Measurements from ENCODE around the gene RELN. TPM values are rescaled to one million over a fixed set of nuclear protein-coding genes. Genes with fewer than 3 reads are reported as not detected.

RELN gene
- total RNA-seq, 4 donors from 2014 or later: 2.2 to 8.6 (median 3.5) TPM

DNA sequence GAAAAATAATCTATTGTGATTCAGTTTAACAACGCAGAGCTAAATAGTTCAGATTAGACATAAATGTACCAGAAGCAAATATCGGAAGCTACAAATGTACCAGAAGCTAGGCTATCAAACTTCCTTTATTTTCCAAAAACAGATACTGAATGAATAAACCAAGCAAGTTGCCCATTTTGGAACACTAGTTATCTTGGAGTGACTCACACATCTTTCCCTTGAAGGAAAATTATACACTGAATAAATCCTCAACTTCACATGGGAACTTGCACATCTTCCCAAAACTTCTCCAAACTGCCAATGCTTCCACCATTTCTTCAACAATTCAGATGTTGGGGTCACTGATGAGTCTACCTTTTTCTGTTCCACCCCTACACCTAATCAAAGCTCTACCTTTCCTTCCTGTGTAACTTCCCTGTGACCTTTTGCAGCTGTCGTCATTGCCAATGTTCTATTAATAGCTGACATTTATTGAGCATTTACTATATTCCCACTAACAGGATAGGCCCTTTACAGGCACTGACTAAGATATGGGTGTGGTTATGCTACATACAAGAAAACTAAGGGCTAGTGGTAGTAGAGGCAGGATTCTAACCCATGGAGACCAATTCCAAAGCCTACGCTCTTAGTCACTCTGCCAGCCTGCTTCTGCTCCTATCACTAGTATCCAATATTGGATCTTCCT lies 22.7 kb downstream of the RELN start:
- no peak for ATAC-seq
- Histone ChIP-seq H3K36me3 (no peaks in the 10 kb centered on the region), H3K9me3 (no peaks in the 10 kb centered on the region), H3K4me1 (no peaks in the 10 kb centered on the region), H3K4me3 (no peak overlapping the region), H3K27ac (no peak overlapping the region), H3K27me3 (no peaks in the 10 kb centered on the region)
- TF ChIP-seq EP300 (IDR thresholded peaks at IDR 0.05) (no peak), CTCF (IDR thresholded peaks at IDR 0.05) (no peak), POLR2A (IDR thresholded peaks at IDR 0.05) (no peak), POLR2AphosphoS5 (IDR thresholded peaks at IDR 0.05) (no peak)
- 79 to 88% methylated on average over 4 of the region's 4 CpGs for WGBS, 2 donors (ENCODE audit: low coverage in 1 of 2)

DNA sequence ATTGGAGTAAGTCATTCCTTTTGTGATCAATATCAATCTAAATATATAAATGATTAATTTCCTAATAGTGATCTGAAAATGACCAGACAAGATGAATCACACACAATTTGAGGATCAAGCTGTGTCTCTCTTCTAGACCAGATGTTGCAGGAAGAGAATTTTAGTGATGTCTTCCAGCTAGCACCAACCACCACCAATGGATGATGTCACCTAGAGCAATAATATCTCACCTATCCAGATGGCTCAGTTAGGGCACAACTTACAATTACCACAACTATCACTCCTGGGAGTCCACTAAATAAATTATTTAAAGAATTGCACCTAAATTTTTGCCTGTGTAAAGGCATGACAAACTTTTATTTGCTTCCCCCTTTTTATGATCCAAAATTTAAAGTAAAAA lies 25.2 kb downstream of the RELN start:
- no peak overlapping the region for H3K27ac ChIP-seq
- no peaks in the 10 kb centered on the region for H3K4me1 ChIP-seq
- H3K27me3 ChIP-seq: no peaks in the 10 kb centered on the region
- TF ChIP-seq EP300 (IDR thresholded peaks at IDR 0.05) (no peak), CTCF (IDR thresholded peaks at IDR 0.05) (no peak), POLR2AphosphoS5 (IDR thresholded peaks at IDR 0.05) (no peak), POLR2A (IDR thresholded peaks at IDR 0.05) (no peak)
- H3K4me3 ChIP-seq: no peak overlapping the region
- H3K9me3 ChIP-seq: no peaks in the 10 kb centered on the region
- no peaks in the 10 kb centered on the region for H3K36me3 ChIP-seq
- no peak for ATAC-seq

- Histone ChIP-seq H3K4me1 (no peaks in the 10 kb centered on the region), H3K27ac (no peak overlapping the region), H3K4me3 (no peak overlapping the region), H3K27me3 (no peaks in the 10 kb centered on the region), H3K36me3 (no peaks in the 10 kb centered on the region), H3K9me3 (no peaks in the 10 kb centered on the region)
- no peak for TF ChIP-seq POLR2AphosphoS5 (IDR thresholded peaks at IDR 0.05)
- TF ChIP-seq CTCF (IDR thresholded peaks at IDR 0.05): no peak
- no peak for TF ChIP-seq POLR2A (IDR thresholded peaks at IDR 0.05)
- TF ChIP-seq EP300 (IDR thresholded peaks at IDR 0.05): no peak
- WGBS, 2 donors (ENCODE audit: low coverage in 1 of 2): 56 to 69% methylated on average over 3 to 5 of the region's 6 CpGs
- no peak for ATAC-seq
Measured at GRCh38 chr7:103962070-103962469, 27.4 kb downstream of the RELN start.

GRCh38 chr7:103958284-103958818 lies 31.1 kb downstream of the RELN start:
- H3K9me3 ChIP-seq: no peaks in the 10 kb centered on the region
- H3K4me3 ChIP-seq: no peak overlapping the region
- WGBS, 2 donors (ENCODE audit: low coverage in 1 of 2): 58% methylated on average over 1 of the region's 1 CpG; no CpG with 5 or more reads in 1 of the 2 donors
- no peaks in the 10 kb centered on the region for H3K36me3 ChIP-seq
- no peak for ATAC-seq
- H3K27me3 ChIP-seq: no peaks in the 10 kb centered on the region
- TF ChIP-seq CTCF (IDR thresholded peaks at IDR 0.05) (no peak), EP300 (IDR thresholded peaks at IDR 0.05) (no peak), POLR2AphosphoS5 (IDR thresholded peaks at IDR 0.05) (no peak), POLR2A (IDR thresholded peaks at IDR 0.05) (no peak)
- no peaks in the 10 kb centered on the region for H3K4me1 ChIP-seq
- no peak overlapping the region for H3K27ac ChIP-seq

DNA sequence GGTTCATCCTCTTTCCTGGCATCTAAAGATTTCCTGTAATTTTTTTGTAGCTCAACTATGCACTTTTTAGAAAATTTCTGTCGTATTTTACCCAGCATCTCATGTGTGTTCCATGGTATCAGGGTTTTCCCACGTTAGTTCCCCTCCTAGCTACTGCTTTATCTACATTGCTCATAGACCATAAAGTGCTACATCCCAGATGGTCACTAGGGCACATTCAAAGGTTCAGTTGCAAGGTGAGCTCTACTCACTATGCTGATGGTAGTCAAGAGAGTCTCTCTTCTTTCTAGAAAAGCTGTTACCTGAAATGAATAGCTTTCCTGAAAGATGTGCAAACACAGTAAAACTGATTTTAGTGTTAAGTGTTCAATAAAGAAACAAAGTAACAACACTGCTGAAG lies 33.5 kb downstream of the RELN start:
- Histone ChIP-seq H3K4me1 (no peaks in the 10 kb centered on the region), H3K4me3 (no peak overlapping the region), H3K27me3 (no peaks in the 10 kb centered on the region), H3K27ac (no peak overlapping the region), H3K9me3 (no peaks in the 10 kb centered on the region), H3K36me3 (no peaks in the 10 kb centered on the region)
- 73 to 75% methylated on average over 2 of the region's 2 CpGs for WGBS, 2 donors (ENCODE audit: low coverage in 1 of 2)
- TF ChIP-seq EP300 (IDR thresholded peaks at IDR 0.05): no peak
- no peak for TF ChIP-seq POLR2A (IDR thresholded peaks at IDR 0.05)
- TF ChIP-seq POLR2AphosphoS5 (IDR thresholded peaks at IDR 0.05): no peak
- no peak for TF ChIP-seq CTCF (IDR thresholded peaks at IDR 0.05)
- no peak for ATAC-seq

Data from gastroesophageal sphincter (tissue), 4 donors.